T-helper 9 cell (primary cell): Measurements from ENCODE around the gene C11orf21.

Source experiments
- DNase-seq: peaks from one replicate; pipeline ENCODE4 v3.0.0-alpha.2; 2020

The C11orf21 gene

DNA sequence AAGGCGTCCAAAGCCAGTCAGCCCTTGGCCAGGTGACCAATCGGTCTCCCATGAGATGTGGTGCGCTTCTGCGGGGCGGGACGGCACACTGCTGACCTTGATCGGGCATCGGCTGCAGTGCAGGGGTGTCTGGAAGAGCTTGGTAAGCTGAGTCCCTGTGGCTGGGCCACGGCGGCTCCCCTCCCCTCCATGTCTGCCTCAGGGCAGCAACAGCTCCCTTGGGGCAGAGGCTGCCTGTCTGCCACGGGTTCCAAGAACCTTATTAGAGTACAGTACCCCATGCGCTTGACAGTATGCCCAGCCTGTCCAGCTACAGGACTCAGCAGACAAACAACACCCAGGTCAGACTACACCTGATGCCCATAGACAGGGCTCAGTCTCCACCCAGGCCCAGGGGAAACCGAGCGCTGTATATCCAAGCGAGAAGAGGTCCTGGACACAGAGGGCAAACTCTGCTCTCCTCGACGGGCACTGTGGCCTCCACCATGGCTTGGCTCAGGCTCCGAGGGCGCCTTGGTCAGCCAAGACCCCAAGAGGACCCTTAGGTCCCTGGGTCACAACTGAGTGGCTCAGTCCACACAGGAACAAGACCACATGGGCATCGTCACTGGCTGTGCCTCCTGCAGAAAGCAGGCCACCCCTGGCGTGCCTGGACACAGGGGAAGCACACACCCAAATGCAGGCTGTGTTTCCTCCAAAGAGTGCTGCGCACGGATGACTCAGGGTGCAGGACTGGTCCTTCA lies 19.0 kb upstream of the C11orf21 start:
- DNase-seq, result no peak

- no peak for DNase-seq
These were observed 18.2 kb upstream of the C11orf21 start for GRCh38 chr11:2319791-2320472.

DNA sequence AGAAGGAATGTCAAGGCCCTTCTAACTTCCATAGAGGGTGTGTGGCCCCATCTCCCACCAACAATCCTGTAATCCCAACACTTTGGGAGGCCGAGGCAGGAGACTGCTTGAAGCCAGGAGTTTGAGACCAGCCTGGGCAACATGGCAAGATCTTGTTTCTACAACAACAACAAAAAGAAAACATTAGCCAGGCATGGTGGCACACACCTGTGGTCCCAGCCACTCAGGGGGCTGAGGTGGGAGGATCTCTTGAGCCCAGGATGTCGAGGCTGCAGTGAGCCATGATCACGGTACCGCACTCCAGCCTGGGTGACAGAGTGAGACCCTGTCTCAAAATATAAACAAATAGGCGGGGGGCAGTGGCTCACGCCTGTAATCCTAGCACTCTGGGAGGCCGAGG lies 17.0 kb upstream of the C11orf21 start:
- DNase-seq, result no peak

DNA sequence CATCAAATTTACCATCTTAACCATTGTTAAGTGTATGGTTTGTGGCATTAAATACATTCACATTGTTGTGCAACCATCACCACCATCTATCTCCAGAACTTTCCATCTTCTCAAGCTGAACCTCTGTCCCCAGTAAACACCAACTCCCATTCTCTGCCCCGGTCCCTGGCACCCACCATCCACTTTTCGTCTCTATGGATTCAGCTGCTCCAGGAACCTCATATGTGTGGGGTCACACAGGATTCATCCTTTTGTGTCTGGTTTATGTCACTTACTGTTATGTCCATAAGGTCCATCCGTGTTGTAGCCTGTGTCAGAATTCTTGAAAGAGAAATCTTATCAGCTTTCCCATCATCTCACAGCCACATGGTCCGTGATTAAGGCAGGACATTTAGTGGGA lies 16.4 kb upstream of the C11orf21 start:
- no peak for DNase-seq

DNA sequence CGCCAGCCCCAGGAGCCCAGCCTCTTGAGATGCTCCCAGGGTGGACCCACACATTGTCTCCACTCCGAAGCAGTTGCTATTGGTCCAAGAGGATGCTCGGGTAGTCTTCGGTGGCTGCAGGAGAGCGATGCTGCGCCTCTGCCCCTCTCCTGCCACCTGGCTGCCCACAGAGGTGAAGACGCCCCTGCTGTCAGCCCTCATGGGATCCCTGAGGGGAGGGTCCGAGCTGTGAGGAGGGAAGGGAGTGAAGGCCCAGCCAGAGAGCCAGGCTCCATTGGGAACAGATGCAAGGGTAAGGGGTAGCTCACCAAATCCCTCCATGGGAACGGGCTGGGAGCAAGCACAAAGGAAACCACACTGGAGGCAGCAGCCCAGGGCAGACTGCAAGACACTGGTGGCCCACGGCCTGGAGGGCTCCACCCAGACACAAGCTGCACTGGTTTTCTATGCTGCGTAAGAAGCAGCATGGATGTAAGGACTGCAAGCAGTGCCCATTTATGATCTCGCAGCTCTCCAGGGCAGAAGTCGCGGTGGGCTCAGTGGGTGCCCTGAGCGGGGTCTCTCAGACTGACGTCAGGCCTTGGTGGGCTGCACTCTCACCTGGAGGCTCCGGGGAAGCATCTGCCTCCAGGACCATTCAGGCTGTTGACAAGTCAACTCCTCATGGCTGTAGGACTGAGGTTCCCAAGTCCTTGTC lies 15.8 kb upstream of the C11orf21 start:
- no peak for DNase-seq

- DNase-seq, result no peak
These were observed 15.2 kb upstream of the C11orf21 start for GRCh38 chr11:2316963-2317244.

DNA sequence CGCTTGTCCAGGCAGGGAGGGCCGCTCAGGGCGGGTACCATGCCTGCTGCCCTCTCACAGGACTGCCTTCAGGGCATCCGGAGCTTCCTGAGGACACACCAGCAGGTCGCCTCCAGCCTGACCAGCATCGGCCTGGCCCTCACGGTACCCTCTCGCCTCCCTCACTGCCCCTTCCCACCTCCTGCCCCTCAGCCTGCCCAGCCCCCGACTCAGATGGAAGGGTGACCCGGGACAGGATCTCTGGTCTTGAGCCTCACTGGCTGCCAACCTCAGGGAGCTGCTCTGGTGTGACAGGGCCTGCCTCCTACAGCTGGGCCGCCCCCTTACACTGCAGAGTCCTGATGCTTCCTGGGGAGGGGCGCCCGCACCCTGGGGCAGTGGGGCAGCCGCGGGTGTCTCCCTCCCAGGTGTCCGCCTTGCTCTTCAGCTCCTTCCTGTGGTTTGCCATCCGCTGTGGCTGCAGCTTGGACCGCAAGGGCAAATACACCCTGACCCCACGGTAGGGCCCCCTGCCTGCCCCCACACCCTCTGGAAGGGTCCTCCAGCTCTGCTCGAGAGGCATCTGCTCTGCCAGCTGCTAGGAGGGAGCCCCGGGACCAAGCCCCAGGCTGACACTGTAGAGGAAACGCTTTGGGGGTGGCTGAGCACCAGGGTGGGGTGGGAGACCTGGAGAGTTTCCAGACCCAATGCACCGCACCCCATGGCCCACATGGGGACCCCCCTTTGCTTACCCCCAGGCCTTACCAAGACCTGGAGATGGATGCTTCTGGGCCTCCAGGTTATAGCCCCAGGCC lies 14.6 kb upstream of the C11orf21 start:
- DNase-seq, result no peak

DNA sequence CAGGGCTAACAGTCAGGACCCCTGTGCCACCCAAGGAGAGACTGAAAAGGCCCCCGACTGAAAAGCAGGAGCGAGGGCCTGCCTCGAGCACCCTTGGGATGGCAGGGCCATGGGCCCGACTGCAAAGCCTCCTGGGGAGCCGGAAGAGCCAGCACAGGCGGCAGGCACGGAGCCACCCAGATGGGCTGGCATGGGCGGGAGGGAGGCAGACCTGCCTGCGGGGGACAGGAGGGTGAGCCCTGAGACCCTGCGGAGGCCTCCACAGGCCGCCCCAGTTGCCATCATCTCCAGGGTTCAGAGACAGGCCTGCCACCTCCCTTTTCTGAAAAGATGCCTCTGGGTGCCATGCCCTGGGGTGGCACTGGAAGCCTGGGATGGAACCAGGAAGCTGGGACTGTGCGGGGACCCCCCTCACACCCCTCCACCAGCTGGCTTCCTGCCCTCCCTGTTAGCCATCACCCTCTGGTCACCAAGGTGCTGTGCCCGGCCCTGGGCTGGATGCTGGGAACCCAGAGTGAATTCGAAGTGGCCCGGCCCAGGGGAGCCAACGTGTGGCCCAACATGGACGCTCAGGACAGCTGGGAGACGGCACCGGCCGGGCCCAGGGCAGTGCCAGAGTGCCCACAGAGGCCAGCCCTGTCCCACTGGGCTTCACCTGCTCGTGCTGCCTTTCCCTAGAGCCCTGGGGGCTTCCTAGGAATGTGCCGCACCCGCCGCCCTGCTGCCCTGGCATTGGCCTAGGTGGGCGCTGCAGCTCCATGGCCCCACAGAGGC lies 13.9 kb upstream of the C11orf21 start:
- DNase-seq, result no peak

GRCh38 chr11:2314525-2315394 lies 13.0 kb upstream of the C11orf21 start:
- DNase-seq, result no peak

DNA sequence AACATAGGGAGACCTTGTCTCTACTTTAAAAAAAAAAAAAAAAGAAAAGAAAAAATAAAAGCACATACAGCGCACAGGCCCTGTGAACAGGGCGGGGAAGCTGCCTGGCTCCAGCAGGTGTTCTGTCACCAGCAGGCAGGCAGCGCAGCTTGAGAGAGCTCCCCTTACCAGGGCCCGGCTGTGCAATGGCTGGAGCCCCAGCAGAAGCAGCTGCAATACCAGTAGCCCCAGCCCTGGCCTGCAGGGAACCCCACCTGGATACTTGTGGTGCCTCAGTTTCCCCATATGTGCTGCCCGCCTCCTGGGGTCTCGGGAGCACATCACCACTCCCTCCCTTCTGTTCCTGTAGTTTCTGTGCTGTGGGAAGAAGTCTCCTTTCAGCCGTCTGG lies 12.4 kb upstream of the C11orf21 start:
- no peak for DNase-seq

- DNase-seq, result no peak
These were observed 11.6 kb upstream of the C11orf21 start for GRCh38 chr11:2313051-2313951.

- no peak for DNase-seq
These were observed 10.7 kb upstream of the C11orf21 start for GRCh38 chr11:2312232-2313042.

DNA sequence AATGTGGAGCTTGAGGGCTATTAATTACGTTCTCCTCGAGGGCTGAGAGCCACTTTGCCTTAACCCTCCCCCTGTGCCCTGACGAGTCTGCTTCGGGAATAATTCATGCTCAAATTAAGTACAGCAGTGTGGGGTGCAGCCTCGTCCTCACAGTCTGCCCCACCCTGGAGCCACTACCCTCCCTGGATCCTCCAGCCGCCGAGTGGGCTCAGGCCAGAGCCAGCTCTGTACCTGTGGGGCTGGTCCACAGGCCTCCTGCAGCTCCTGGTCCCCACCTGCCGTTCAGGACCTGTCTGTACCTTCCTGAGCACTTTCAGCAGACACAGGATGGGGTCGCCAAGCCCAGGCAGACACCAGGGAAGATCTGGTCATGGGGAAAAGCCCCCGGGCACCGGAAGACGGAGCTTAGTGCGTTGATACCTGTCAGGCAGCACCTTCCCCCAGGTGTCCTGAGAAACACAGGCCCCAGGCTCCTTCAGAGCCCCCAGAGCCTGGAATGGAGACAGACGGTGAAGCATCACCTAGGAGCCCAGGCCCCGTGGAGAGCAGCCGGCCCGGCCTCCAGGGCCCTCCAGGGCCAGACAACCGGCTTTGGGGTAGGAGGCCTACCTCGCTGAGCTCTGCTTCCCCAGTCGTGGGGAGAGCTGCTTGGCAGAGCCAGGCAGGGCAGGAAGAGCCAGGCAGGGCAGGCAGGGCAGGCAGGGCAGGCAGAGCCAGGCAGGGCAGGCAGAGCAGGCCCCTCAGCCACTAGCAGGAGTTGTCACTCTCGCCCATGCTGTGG lies 9.8 kb upstream of the C11orf21 start:
- DNase-seq, result no peak

DNA sequence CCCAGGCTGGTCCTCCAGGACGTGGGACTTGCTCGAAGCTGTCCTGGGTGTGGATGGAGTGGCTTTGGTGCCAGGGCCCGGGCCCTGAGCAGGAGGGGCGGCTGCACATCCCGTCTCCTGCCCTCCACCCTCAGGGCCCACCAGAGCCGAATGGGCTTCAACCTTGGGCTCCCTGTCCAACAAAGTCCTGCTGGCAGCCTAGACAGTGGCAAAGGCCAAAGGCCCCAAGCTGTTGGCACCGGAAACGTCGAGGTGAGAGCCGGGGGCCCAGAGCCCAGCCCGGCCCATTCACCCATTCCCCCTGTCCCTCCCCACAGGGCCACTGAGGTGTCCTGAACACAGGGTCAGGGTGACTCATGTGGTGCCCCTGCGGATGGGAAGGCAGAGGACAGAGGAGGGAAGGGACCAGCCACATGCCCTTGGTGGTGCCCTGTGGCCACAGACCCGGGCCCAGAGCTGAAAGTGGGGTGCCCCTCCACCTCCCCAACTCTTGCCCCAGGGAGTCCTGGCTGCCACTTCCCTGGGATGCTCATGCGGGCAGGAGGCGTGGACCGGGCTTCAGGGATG lies 9.2 kb upstream of the C11orf21 start:
- DNase-seq, result no peak

DNA sequence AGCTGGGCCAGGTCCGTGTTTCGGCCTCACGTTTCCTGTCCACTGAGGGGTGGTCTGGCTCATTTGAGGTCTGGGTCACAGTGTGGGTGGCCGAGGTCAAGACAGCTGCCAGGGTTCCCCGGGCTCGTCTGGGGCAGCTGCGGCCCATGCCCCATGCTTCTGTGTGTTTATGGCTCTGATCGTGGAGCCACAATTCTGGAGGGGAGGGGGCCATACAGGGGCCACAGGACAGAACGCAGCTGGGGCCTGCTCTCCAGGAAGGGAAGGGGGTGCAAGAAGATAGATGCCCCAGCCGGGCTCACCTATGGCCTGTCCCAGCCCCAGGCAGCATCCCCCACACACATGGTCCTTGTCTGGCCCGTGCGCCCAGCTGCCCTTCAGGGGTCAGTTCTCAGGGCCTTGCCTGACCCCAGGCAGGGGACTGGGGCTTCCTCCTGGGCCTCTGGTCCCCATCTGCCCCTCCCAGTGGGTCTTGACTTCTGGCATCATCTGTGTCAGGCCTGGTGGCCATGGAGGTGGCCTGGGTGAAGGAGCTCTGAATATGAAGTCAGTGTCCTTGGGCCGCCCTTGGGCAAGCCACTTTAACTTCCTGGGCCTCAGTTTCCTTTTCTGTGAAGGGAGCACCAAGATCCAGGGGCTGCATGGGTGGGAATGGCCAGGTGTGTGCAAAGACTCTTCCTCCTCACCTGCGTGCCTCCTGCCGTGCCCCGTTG lies 8.5 kb upstream of the C11orf21 start:
- DNase-seq, result no peak

- no peak for DNase-seq
These were observed 7.7 kb upstream of the C11orf21 start for GRCh38 chr11:2309251-2310072.

DNA sequence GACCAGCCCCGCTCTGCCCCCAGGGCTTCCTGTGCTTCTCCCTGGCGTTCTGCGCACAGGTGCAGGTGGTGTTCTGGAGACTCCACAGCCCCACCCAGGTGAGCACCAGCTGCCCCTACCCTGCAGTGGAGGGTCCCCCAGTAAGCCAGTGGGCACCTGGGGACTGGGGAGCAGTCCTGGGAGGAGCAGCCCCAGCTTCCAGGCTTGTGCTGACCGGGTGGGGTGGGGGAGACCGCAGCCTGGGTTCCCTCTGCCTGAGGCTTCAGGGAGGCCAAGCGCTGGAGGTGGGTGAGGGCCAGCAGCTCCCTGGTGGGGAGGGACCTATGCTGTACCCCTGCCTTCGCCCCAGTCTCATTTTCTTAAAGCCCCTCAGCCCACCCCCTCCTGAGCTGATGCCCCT lies 7.0 kb upstream of the C11orf21 start:
- no peak for DNase-seq
